Stimulated activated CD8-positive, alpha-beta memory T cell treated with anti-CD3 and anti-CD28 coated beads, Interleukin-4, amount 100 ng/mL, for 24 hours (primary cell): ENCODE measurements around the gene TCF25.
"Not testable (repeated sequence)": the region's sequence is repeated elsewhere in the genome, so short reads cannot be mapped to it uniquely, and the experiment has no call there.

Experiments
- DNase-seq: peaks from one replicate; pipeline ENCODE4 v3.0.0-alpha.2; 2020; ENCODE audit warnings: low read depth

The TCF25 gene

GRCh38 chr16:89845417-89845816, 28.0 kb upstream of the TCF25 start:
- DNase-seq = no peak

GRCh38 chr16:89847051-89847939, 26.1 kb upstream of the TCF25 start:
- no peak for DNase-seq

GRCh38 chr16:89847940-89848297, 25.5 kb upstream of the TCF25 start:
- DNase-seq = no peak

- DNase-seq = no peak
Measured at GRCh38 chr16:89848974-89849373, 24.4 kb upstream of the TCF25 start.

- DNase-seq = no peak
Measured at GRCh38 chr16:89853306-89853993, 19.9 kb upstream of the TCF25 start.

GRCh38 chr16:89855301-89855945, 18.0 kb upstream of the TCF25 start:
- no peak for DNase-seq

- no peak for DNase-seq
Measured at GRCh38 chr16:89855986-89856385, 17.4 kb upstream of the TCF25 start.

GRCh38 chr16:89858973-89859614, 14.3 kb upstream of the TCF25 start:
- DNase-seq = no peak

- no peak for DNase-seq
Measured at GRCh38 chr16:89859615-89860007, 13.8 kb upstream of the TCF25 start.

- peak; percentile 64 for DNase-seq
Measured at GRCh38 chr16:89860747-89861304, 12.6 kb upstream of the TCF25 start.

- DNase-seq = no peak
Measured at GRCh38 chr16:89861648-89862047, 11.7 kb upstream of the TCF25 start.

GRCh38 chr16:89862732-89863131, 10.7 kb upstream of the TCF25 start:
- DNase-seq = no peak

- peak; percentile 29 for DNase-seq
Measured at GRCh38 chr16:89863741-89864526, 9.5 kb upstream of the TCF25 start.

- DNase-seq = no peak
Measured at GRCh38 chr16:89864527-89864820, 8.9 kb upstream of the TCF25 start.

GRCh38 chr16:89867918-89868317, 5.5 kb upstream of the TCF25 start:
- DNase-seq = no peak

- no peak for DNase-seq
Measured at GRCh38 chr16:89869911-89870310, 3.5 kb upstream of the TCF25 start.

- no peak for DNase-seq
Measured at GRCh38 chr16:89870440-89870839, 3.0 kb upstream of the TCF25 start.

- no peak for DNase-seq
Measured at GRCh38 chr16:89871895-89872294, 1.5 kb upstream of the TCF25 start.

- DNase-seq = peak; percentile 93
Measured at GRCh38 chr16:89873972-89874689, 739 bp downstream of the TCF25 start.

GRCh38 chr16:89879123-89879522, 5.7 kb downstream of the TCF25 start:
- DNase-seq = not testable (repeated sequence)
